Right hindlimb (tissue), 1 donor: ENCODE data around the gene ZNF205.
"Not testable (repeated sequence)": the region's sequence is repeated elsewhere in the genome, so short reads cannot be mapped to it uniquely, and the experiment has no call there.

Experiments
- DNase-seq: peaks from one replicate; pipeline ENCODE4 v3.0.0-alpha.2; 2018

Gene ZNF205

DNA sequence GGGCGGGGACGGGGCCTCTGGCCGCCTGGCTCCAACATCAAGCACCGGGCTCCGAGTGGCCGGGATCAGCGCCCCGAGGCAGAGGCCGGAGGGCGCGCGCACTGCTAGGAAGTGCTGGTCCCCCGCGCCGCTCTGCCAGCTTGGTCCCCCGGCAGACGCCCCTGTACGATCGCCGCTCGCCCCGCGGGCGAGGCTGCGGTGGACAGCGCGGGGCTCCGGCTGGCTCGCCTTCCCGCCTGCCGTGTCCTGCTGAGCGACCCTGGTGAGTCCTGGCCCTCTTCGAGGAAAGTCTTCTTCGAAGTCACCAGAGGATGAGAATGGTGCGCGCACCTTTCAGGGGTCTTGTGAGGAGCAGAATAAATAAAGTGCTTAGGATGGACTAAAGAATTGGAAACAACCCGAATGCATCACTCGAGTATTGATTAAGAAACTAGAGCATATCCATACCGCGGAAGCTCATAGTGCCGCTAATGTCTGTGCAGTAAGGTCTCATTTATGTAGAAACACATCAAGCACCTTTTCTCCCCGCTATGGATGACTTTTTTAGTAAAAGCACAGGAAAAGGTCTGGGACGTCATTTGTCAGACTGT, 22.8 kb downstream of the ZNF205 start:
- DNase-seq = no peak

DNA sequence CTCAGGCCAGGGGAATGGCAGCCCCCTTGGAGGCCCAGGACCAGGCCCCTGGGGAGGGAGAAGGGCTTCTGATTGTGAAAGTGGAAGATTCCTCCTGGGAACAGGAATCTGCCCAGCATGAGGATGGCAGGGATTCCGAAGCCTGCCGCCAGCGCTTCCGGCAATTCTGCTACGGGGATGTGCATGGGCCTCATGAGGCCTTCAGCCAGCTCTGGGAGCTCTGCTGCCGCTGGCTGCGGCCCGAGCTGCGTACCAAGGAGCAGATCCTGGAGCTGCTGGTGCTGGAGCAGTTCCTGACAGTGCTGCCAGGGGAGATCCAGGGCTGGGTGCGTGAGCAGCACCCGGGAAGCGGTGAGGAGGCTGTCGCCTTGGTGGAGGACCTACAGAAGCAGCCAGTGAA, 24.9 kb downstream of the ZNF205 start:
- no peak for DNase-seq

DNA sequence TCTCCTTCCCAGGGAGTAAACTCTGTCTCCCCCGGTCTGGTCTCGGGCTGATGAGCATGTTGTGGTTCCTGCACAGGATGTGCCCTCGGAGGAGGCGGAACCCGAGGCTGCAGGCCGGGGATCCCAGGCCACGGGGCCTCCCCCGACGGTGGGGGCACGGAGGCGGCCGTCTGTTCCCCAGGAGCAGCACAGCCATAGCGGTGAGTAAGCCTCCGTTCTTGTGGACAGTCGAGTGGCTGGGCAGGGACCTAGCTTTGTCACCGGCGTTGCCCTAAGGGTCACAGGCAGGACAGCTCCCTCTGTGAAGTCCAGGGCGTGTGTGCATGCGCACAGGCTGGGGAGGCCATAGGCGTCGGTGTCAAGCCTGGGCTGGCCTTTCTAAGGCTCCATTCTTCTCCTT, 26.0 kb downstream of the ZNF205 start:
- DNase-seq = no peak

DNA sequence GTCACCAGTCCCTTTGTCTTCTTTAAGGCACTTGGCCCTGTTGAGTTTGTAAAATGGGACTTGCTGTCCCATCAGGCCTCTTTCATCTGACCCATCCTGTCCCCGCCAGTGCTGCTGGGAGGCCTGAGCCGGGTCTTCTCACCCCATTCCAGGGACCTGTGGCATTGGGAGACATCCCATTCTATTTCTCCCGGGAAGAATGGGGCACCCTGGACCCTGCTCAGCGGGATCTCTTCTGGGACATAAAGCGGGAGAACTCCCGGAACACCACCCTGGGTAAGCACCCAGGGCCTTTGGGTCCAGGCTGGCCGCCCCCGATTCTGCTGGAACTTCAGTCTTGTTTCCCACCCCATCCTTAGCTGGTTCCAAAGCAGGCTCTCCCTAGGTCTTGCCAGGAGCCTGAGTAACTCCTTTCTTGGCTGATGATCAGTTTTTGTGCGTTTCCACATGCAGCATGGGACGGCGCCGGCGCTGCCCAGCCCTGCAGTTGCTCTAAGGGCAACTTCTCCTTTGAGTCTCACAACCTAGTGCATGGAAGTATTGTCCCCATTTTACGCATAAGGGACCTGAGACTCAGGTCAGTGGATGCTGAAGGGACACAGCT, 26.5 kb downstream of the ZNF205 start:
- peak; percentile 10 for DNase-seq

DNA sequence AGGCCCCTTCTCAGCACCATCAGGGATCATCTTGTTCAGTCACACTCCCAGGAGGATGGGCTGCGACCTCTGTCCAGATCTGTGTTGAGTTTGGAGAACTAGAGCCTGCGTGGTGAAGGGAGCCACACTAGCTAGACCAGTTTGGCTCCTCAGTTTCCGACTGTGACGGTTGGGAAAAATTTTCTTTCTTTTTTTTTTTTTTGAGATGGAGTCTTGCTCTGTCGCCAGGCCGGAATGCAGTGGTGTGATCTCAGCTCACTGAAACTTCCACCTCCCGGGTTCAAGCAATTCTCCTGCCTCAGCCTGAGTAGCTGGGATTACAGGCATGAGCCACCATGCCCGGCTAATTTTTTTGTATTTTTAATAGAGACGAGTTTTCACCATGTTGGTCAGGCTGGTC, 27.2 kb downstream of the ZNF205 start:
- not testable (repeated sequence) for DNase-seq

DNA sequence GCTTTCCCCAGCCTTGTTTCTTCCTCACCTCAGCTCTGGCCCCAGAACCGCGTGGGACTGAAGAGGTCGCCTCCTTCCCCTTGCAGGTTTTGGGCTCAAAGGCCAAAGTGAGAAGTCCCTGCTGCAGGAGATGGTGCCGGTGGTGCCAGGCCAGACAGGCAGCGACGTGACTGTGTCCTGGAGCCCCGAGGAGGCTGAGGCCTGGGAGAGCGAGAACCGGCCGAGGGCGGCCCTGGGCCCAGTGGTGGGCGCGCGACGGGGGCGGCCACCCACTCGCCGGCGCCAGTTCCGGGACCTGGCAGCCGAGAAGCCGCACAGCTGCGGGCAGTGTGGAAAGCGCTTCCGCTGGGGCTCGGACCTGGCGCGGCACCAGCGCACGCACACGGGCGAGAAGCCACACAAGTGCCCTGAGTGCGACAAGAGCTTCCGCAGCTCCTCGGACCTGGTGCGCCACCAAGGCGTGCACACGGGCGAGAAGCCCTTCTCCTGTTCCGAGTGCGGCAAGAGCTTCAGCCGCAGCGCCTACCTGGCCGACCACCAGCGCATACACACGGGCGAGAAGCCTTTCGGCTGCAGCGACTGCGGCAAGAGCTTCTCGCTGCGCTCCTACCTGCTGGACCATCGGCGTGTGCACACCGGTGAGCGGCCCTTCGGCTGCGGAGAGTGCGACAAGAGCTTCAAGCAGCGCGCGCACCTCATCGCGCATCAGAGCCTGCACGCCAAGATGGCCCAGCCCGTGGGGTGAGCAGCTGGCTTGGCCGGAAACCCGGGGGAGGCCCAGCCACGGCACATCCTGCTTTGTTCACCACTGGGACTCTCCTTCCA, 28.4 kb downstream of the ZNF205 start:
- DNase-seq = peak; percentile 10

DNA sequence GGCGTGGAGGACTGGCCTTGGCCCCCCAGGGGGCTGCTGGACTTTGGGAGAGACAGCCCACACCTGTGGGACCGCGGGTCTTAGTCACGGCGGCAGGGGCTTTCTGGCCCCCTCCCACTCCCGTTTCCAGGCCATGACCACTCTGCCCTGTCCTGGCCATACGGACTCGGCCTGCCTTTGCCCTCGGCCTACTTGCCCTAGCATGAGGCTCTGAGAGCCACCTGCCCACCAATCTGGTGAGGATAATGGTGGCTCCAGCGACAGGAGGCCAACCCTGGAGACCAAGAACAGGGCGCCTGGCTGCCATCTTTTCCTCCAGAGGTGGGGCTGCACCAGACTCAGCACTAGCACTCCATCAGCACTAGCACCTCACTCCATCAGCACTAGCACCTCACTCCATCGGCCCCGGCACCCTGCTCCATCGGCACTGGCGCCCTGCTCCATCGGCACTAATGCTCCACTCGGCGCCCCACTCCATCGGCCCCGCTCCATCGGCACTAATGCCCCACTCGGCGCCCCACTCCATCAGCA, 29.5 kb downstream of the ZNF205 start:
- no peak for DNase-seq

DNA sequence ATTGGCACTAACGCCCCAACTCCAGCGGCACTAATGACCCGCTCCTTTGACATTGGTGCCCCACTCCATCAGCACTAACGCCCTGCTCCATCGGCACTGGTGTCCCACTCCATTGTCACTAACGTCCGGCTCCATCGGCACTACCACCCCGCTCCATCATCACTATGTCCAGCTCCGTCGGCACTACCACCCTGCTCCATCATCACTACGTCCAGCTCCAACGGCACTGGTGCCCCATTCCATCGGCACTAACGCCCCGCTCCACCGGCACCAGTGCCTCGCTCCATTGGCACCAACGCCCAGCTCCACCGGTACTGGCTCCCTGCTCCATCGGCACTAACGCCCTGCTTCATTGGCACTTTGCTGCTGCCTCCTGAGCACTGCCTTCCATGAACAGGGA, 29.9 kb downstream of the ZNF205 start:
- DNase-seq = no peak

DNA sequence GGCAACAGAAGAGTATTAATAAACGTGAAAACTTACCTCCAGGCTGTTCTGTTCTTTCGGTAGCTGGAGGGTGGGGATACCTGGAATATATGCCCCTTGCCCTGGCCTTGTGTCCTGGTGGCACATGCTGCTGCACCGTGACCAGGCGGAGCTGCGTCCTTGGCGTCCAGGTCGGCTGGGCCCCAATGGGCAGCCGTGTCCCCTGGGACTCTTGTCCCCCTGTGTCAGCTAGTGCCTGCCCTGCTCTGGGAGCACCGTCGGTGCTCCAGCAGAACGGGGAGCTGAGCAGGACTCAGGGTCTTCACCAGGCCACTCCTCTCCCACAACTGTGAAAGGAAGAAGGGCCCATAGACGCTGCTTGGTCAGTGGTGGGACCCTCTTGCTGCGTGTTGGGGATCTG, 30.4 kb downstream of the ZNF205 start:
- DNase-seq = no peak

DNA sequence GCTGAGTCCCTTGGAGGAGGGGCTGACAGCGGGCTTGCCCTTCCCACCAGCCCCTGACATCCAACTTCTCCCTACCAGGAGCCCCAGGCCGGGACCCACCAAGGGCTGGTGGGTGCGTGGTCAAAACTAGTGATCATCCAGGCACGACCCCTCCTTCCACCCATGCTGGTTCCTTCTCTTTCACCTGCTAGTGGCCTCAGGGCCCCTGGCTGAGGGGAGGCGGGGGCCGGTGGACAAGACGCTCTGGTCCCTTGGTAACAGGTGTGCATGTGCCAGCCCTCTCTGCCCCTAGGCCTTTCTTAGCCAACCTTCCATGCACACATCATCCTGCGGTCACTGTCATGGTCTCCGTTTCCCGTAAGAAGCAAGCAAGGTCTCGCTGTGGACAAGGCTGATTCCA, 30.8 kb downstream of the ZNF205 start:
- DNase-seq = no peak

DNA sequence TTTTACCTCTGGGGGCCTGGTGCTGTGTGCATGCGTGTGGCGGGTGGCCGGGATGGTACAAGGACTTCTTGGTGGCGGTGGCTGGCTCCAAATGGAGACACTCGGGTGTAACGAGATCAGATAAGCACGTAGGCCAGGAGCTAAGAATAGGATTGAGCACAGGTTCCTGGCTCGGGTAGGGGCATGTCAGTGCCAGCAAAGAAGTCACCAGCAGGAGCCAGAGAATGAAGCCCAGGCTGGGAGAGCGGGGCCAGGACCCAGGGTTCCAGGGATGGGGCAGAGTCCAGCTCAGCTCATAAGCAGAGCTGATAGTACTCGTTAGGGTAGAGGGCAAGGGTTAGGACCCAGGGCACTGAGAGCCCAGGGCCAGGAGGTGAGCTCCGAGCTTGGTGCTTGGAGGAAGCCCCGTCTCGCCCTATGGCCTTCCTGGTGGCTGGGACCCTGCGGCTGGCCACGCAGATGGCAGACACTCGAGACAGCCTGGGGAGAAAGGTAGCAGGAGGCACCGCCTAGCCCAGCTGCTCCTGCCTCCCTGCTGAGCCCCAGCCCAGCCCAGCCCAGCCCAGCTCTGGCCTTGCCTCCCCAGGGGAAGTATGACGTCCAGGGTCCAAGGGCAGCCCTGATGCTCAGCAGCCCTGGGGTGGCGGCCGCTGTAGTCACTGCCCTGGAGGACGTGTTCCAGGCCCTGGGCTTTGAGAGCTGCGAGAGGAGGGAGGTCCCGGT, 31.4 kb downstream of the ZNF205 start:
- peak; percentile 24 for DNase-seq

DNA sequence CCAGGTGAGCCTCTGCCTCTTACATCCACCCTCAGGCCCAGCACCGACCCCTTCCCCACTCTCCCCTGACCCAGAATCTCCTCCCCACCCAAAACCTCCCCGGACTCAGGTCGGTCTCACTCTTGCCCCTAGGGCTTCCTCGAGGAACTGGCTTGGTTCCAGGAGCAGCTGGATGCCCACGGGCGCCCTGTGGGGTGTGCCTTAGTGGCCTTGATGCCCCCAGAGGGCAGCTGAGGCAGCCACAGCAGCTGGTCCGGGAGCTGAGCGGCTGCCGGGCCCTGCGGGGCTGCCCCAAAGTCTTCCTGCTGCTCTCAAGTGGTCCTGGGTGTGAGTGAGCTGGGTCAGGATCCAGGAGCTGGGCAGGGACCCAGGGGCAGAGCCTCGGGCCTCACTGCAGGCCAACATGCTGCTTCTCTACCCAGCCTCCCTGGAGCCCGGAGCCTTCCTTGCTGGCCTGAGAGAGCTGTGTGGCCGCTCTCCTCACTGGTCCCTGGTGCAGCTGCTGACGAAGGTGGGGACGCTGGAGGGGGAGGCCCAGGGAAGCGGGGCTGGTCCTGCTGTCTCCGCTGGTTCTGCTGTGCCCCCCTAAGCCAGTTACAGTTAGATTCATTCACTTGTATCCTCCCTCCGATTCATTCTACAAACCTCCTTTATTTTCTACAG, 32.1 kb downstream of the ZNF205 start:
- DNase-seq = peak; percentile 20

DNA sequence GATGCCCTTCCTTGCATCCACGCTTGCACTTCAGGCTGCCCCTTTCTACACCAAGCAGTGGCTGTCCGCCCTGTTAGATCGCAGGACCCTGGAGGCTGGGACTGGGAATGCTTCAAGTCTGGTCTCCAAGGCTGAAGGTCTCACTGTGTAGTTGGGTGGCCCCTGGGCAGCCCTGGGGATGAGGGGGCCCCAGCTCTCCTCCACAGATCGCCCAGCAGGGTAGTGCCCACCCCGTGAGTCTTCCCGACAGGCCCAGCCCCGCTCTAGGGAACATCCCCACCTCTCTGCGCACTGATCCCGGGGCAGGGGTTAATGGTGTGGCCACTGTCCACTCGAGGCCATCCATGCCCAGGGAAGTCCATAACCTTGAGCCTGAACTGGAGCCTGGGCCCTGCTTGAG, 32.8 kb downstream of the ZNF205 start:
- no peak for DNase-seq

DNA sequence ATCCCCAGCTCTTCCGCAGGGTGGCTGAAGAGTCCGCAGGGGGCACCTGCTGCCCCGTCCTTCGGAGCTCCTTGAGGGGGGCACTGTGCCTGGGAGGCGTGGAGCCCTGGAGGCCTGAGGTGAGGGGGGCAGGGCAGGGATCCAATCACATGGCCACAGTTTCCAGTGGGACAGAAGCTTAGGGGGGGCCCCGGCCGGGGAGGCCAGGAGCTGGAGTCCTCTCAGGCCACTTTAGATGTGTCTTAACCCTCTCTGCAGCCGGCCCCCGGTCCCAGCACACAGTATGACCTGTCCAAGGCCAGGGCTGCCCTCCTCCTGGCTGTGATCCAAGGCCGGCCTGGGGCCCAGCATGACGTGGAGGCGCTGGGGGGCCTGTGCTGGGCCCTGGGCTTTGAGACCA, 33.3 kb downstream of the ZNF205 start:
- peak; percentile 19 for DNase-seq

DNA sequence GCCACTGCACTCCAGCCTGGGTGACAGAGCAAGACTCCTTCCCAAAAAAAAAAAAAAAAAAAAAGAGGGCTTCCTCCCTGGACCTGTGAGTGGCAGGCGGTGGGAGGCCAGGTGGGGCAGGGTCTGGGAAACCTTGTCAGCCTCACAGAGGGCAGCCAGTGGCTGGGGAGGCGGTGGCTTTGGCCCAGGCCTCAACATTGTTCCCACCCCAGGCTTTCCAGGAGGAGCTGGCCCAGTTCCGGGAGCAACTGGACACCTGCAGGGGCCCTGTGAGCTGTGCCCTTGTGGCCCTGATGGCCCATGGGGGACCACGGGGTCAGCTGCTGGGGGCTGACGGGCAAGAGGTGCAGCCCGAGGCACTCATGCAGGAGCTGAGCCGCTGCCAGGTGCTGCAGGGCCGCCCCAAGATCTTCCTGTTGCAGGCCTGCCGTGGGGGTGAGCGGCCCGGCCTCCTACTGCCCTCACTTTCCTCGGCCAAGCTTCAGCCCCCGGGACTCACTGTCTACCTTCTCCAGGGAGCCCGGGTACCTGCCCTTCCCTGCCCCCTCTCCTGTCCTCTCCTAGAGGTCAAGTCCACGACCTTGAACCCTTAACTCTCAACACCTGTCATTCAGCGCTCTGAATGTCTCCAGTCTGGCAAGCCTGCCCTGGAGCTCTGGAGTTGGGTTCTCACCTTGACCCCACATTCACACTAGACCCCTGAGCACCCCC, 34.8 kb downstream of the ZNF205 start:
- peak; percentile 17 for DNase-seq

DNA sequence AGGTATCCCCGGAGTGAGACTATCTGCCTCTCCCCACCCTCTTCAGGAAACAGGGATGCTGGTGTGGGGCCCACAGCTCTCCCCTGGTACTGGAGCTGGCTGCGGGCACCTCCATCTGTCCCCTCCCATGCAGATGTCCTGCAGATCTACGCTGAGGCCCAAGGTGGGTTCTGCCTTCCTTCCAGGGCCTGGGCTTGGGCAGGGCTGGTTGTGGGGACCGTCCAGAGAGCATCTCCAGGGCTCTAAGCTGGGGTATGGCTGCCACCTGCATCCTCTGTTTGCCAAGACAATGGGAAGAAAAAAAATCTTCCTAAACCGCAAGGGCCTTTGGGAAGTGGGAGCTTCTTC, 35.3 kb downstream of the ZNF205 start:
- no peak for DNase-seq

DNA sequence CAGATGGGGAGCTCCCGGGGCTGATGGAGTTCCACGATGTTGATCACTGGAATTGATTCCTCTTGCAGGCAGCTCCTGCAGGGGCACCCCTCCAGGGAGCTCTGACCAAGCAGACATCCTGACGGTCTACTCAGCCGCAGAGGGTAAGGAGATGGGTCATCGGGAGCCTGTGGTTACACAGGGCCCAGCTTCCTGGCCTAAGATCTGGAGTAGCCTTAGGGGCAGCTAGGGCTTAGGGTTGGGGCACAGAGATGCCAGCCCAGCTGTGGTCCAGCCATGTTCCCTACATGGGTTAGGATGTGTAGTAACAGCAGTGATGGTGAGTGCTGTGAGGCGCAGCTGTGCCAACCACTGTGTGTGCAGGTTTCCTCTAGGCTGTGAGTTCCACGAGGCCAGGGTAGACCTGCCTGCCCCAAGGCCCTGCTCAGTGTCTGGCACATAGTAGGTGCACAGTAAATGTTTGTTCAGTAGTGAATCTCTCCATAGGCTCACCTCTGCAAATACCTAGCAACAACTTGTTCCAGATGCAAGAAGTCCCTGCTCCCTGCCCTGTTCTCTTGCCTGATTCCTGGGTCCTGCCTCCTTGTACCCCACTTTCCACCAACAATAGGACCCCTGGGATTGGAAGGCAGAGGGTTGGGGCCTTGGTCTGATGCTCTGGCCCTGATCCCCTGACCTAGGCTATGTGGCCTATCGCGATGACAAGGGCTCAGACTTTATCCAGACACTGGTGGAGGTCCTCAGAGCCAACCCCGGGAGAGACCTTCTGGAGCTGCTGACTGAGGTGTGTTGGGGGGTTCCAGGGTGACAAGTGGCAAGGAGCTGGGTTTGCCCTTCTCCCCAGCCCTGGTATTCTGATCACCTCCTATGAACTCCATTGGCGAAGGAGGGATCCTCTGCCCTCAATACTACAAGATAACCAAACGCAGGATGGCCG, 36.1 kb downstream of the ZNF205 start:
- DNase-seq = no peak

DNA sequence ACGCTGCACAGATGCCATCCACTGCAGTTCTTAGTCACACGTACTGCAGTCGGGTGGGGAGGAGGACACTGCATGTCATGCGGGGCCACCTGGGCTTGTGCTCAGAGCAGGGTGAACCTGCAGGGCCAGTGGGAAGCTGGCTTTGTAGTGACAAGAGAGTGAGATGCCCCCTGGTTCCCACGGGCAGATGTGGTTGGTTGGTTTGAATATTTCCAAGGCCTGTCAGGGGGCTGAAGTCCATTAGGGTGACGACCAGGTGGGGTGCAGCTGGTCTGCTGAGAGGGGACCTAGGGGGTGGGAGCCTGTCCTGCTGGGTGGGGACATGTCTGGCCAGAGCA, 36.8 kb downstream of the ZNF205 start:
- DNase-seq = no peak

DNA sequence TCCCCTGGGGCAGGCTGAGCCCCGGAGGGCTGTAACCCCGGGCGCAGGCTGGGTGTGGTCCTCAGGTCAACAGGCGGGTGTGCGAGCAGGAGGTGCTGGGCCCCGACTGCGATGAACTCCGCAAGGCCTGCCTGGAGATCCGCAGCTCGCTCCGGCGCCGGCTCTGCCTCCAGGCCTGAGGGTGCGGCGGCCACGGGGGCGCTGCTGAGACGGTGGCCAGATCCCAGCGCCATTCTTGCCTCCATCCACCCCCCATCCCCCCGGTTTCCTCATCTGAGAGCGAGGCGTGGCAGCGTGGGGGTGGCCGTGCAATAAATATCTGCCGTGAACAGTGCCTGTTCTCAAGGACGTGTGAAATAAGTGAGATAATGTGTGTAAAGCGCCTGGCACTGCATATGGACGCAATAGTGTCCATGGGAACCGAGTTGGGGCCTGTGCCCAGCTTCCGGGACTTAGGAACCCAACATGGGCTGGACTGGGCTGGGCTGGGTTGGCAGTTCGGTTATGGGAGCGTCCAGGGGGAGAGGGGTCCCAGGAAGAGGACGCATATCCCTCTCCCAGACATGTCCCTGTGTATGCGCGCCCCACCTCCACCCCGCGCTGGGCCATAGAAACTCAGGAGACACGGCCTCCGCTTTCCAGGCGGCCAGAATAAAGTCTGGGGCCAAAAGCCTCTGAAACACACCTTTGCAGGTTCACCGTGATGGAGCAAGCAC, 37.4 kb downstream of the ZNF205 start:
- peak; percentile 78 for DNase-seq
